Measurements from ENCODE around the gene MAST4. TPM values are rescaled to one million over a fixed set of nuclear protein-coding genes. Genes with fewer than 3 reads are reported as not detected.

MAST4 gene
- polyA plus RNA-seq, 2 donors = 18.3 to 22.2 TPM

DNA sequence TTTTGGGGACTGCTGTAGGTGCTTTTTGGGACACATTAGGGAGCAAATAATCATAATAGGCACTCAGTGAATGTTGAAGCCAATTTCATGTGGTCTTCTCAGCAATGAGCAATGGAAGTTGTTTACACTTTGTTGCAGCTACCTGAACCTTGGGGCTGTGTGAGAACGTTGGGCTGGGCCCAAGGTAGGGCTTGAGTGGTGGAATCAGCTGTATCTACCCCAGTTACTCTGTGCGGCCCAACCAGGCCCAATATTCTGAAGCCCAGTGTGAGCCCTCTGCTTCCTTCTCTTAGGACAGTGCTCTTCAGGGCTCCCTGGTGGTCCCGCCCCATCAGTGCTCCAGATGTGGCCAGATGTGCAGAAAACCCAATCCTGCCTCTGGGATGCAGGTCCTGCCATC, 38.4 kb downstream of the MAST4 start:
- 86 to 89% methylated on average over 3 of the region's 3 CpGs for WGBS, 2 donors
- Histone ChIP-seq H3K27me3 (ENCODE audit: control insufficient read depth in 1 of 2, insufficient read depth in 2 of 2, low read length in 2 of 2) (no peaks in the 10 kb centered on the region), H3K36me3 (ENCODE audit: control insufficient read depth in 2 of 2, insufficient read depth in 2 of 2, low read length in 1 of 2) (no peaks in the 10 kb centered on the region), H3K27ac (ENCODE audit: low read depth in 2 of 2, low read length in 1 of 2) (no peak overlapping the region), H3K4me3 (ENCODE audit: low read depth in 1 of 2, low read length in 2 of 2) (no peak overlapping the region), H3K4me1 (ENCODE audit: control insufficient read depth in 2 of 2, insufficient read depth in 2 of 2, low read length in 1 of 2) (no peaks in the 10 kb centered on the region), H3K9me3 (ENCODE audit: control insufficient read depth in 2 of 2, insufficient read depth in 1 of 2, low read depth in 1 of 2, low read length in 1 of 2) (no peaks in the 10 kb centered on the region)

DNA sequence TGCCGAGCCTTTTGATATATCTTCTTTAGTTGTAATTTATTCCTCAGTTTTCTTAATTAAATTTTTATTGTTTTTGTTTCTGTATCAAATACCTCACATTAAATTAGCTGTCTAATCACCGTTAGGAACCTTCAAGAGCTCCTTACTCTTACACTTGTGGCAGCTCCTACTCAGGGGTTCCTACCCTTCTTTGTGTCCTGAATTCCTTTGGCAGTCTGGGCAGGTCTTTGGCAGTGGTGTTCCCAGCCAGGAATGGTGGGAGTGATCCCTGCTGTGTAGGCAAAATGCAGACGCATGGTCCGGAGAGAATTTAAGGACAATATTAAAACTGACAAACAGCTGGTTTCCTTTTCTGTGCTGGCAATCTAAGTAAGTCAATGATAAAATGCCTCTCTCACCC, 41.8 kb downstream of the MAST4 start:
- no peaks in the 10 kb centered on the region for H3K36me3 ChIP-seq (ENCODE audit: control insufficient read depth in 2 of 2, insufficient read depth in 2 of 2, low read length in 1 of 2)
- H3K27me3 ChIP-seq (ENCODE audit: control insufficient read depth in 1 of 2, insufficient read depth in 2 of 2, low read length in 2 of 2) = no peaks in the 10 kb centered on the region
- H3K4me1 ChIP-seq (ENCODE audit: control insufficient read depth in 2 of 2, insufficient read depth in 2 of 2, low read length in 1 of 2) = no peaks in the 10 kb centered on the region
- 75 to 79% methylated on average over 4 of the region's 4 CpGs for WGBS, 2 donors
- no peak overlapping the region for H3K4me3 ChIP-seq (ENCODE audit: low read depth in 1 of 2, low read length in 2 of 2)
- H3K27ac ChIP-seq (ENCODE audit: low read depth in 2 of 2, low read length in 1 of 2) = no peak overlapping the region
- H3K9me3 ChIP-seq (ENCODE audit: control insufficient read depth in 2 of 2, insufficient read depth in 1 of 2, low read depth in 1 of 2, low read length in 1 of 2) = no peaks in the 10 kb centered on the region

- Histone ChIP-seq H3K27ac (ENCODE audit: low read depth in 2 of 2, low read length in 1 of 2) (no peak overlapping the region), H3K9me3 (ENCODE audit: control insufficient read depth in 2 of 2, insufficient read depth in 1 of 2, low read depth in 1 of 2, low read length in 1 of 2) (no peaks in the 10 kb centered on the region)
- WGBS, 2 donors = 88 to 90% methylated on average over 1 of the region's 1 CpG
These were observed 42.8 kb downstream of the MAST4 start for GRCh38 chr5:66639037-66639436.

DNA sequence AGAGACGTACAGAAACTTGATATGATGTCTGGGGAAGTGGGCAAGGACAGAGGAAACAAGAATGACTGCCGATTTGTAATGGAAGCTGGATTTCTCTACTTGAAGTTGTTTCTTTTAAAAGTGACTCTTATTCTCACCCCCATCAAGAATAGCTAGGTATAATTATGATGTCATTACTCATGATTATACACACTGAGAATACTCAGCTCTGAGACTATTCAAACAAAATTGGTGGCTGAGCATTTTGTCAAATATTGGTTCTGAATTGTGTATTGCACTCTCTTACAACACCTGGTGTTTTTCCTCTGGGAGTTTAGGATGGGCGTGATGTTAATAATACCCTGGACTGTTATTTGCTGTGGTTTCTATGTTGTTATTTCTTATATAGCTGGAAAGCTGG, 46.3 kb downstream of the MAST4 start:
- Histone ChIP-seq H3K27ac (ENCODE audit: low read depth in 2 of 2, low read length in 1 of 2) (no peak overlapping the region), H3K4me3 (ENCODE audit: low read depth in 1 of 2, low read length in 2 of 2) (no peak overlapping the region), H3K27me3 (ENCODE audit: control insufficient read depth in 1 of 2, insufficient read depth in 2 of 2, low read length in 2 of 2) (no peaks in the 10 kb centered on the region), H3K36me3 (ENCODE audit: control insufficient read depth in 2 of 2, insufficient read depth in 2 of 2, low read length in 1 of 2) (no peaks in the 10 kb centered on the region), H3K4me1 (ENCODE audit: control insufficient read depth in 2 of 2, insufficient read depth in 2 of 2, low read length in 1 of 2) (no peaks in the 10 kb centered on the region), H3K9me3 (ENCODE audit: control insufficient read depth in 2 of 2, insufficient read depth in 1 of 2, low read depth in 1 of 2, low read length in 1 of 2) (no peaks in the 10 kb centered on the region)
- WGBS, 2 donors = 84 to 86% methylated on average over 3 of the region's 3 CpGs

More at GRCh38 chr5:66639037-66639436, 42.8 kb downstream of the MAST4 start:
- H3K27me3 ChIP-seq (ENCODE audit: control insufficient read depth in 1 of 2, insufficient read depth in 2 of 2, low read length in 2 of 2) = no peaks in the 10 kb centered on the region
- no peaks in the 10 kb centered on the region for H3K36me3 ChIP-seq (ENCODE audit: control insufficient read depth in 2 of 2, insufficient read depth in 2 of 2, low read length in 1 of 2)
- no peaks in the 10 kb centered on the region for H3K4me1 ChIP-seq (ENCODE audit: control insufficient read depth in 2 of 2, insufficient read depth in 2 of 2, low read length in 1 of 2)
- no peak overlapping the region for H3K4me3 ChIP-seq (ENCODE audit: low read depth in 1 of 2, low read length in 2 of 2)

DNA sequence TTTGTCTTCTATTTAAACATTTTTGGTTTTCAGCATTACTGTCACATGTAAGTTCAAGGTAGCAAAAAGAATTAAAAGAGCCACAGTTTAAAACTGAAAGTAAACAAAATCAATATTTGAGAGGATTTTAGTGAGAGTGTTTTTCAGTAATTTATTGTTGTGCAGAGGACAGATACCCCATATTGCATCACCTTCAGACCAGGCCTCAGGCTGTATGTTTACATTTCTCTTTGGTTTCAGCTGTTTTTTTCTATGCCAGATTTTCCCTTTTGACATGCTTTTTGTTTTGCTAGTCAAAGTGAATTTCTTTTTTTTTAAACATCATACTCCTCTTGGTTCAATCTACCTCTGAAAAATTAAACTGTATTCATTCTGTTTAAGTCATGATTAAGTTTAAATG, 47.2 kb downstream of the MAST4 start:
- Histone ChIP-seq H3K4me1 (ENCODE audit: control insufficient read depth in 2 of 2, insufficient read depth in 2 of 2, low read length in 1 of 2) (no peaks in the 10 kb centered on the region), H3K9me3 (ENCODE audit: control insufficient read depth in 2 of 2, insufficient read depth in 1 of 2, low read depth in 1 of 2, low read length in 1 of 2) (no peaks in the 10 kb centered on the region), H3K27ac (ENCODE audit: low read depth in 2 of 2, low read length in 1 of 2) (no peak overlapping the region), H3K27me3 (ENCODE audit: control insufficient read depth in 1 of 2, insufficient read depth in 2 of 2, low read length in 2 of 2) (no peaks in the 10 kb centered on the region), H3K4me3 (ENCODE audit: low read depth in 1 of 2, low read length in 2 of 2) (no peak overlapping the region), H3K36me3 (ENCODE audit: control insufficient read depth in 2 of 2, insufficient read depth in 2 of 2, low read length in 1 of 2) (no peaks in the 10 kb centered on the region)

GRCh38 chr5:66644111-66644510, 47.9 kb downstream of the MAST4 start:
- Histone ChIP-seq H3K27ac (ENCODE audit: low read depth in 2 of 2, low read length in 1 of 2) (no peak overlapping the region), H3K4me3 (ENCODE audit: low read depth in 1 of 2, low read length in 2 of 2) (no peak overlapping the region), H3K27me3 (ENCODE audit: control insufficient read depth in 1 of 2, insufficient read depth in 2 of 2, low read length in 2 of 2) (no peaks in the 10 kb centered on the region), H3K36me3 (ENCODE audit: control insufficient read depth in 2 of 2, insufficient read depth in 2 of 2, low read length in 1 of 2) (no peaks in the 10 kb centered on the region), H3K4me1 (ENCODE audit: control insufficient read depth in 2 of 2, insufficient read depth in 2 of 2, low read length in 1 of 2) (no peaks in the 10 kb centered on the region), H3K9me3 (ENCODE audit: control insufficient read depth in 2 of 2, insufficient read depth in 1 of 2, low read depth in 1 of 2, low read length in 1 of 2) (no peaks in the 10 kb centered on the region)

DNA sequence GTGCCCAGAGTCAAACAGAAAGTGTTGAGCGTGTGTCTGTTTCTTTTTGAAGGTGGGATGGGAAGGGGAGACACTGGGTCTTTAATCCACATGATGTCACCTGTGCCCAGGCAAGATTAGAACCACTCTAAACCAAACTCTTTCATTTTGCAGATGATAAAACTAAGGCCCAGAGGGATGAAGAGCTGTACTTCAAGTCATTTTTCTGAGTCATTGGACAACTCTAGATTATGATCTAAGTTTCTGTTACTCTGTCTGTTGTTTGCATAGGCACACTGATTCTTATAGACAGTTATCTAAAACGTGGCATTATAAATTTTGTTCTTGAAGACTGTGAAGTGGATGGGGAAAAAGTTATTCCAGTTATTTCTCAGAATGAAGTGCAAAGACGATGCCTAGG, 48.8 kb downstream of the MAST4 start:
- Histone ChIP-seq H3K4me1 (ENCODE audit: control insufficient read depth in 2 of 2, insufficient read depth in 2 of 2, low read length in 1 of 2) (no peaks in the 10 kb centered on the region), H3K27ac (ENCODE audit: low read depth in 2 of 2, low read length in 1 of 2) (no peak overlapping the region), H3K4me3 (ENCODE audit: low read depth in 1 of 2, low read length in 2 of 2) (no peak overlapping the region), H3K36me3 (ENCODE audit: control insufficient read depth in 2 of 2, insufficient read depth in 2 of 2, low read length in 1 of 2) (no peaks in the 10 kb centered on the region), H3K9me3 (ENCODE audit: control insufficient read depth in 2 of 2, insufficient read depth in 1 of 2, low read depth in 1 of 2, low read length in 1 of 2) (no peaks in the 10 kb centered on the region), H3K27me3 (ENCODE audit: control insufficient read depth in 1 of 2, insufficient read depth in 2 of 2, low read length in 2 of 2) (no peaks in the 10 kb centered on the region)
- 80 to 81% methylated on average over 3 of the region's 3 CpGs for WGBS, 2 donors

- Histone ChIP-seq H3K9me3 (ENCODE audit: control insufficient read depth in 2 of 2, insufficient read depth in 1 of 2, low read depth in 1 of 2, low read length in 1 of 2) (peaks cover 0 to 2% of the 10 kb centered on the region in 2 donors), H3K4me1 (ENCODE audit: control insufficient read depth in 2 of 2, insufficient read depth in 2 of 2, low read length in 1 of 2) (no peaks in the 10 kb centered on the region), H3K27ac (ENCODE audit: low read depth in 2 of 2, low read length in 1 of 2) (no peak overlapping the region), H3K36me3 (ENCODE audit: control insufficient read depth in 2 of 2, insufficient read depth in 2 of 2, low read length in 1 of 2) (no peaks in the 10 kb centered on the region), H3K27me3 (ENCODE audit: control insufficient read depth in 1 of 2, insufficient read depth in 2 of 2, low read length in 2 of 2) (no peaks in the 10 kb centered on the region), H3K4me3 (ENCODE audit: low read depth in 1 of 2, low read length in 2 of 2) (no peak overlapping the region)
- WGBS, 2 donors = 86 to 88% methylated on average over 2 of the region's 2 CpGs
These were observed 50.4 kb downstream of the MAST4 start for GRCh38 chr5:66646570-66646969.

DNA sequence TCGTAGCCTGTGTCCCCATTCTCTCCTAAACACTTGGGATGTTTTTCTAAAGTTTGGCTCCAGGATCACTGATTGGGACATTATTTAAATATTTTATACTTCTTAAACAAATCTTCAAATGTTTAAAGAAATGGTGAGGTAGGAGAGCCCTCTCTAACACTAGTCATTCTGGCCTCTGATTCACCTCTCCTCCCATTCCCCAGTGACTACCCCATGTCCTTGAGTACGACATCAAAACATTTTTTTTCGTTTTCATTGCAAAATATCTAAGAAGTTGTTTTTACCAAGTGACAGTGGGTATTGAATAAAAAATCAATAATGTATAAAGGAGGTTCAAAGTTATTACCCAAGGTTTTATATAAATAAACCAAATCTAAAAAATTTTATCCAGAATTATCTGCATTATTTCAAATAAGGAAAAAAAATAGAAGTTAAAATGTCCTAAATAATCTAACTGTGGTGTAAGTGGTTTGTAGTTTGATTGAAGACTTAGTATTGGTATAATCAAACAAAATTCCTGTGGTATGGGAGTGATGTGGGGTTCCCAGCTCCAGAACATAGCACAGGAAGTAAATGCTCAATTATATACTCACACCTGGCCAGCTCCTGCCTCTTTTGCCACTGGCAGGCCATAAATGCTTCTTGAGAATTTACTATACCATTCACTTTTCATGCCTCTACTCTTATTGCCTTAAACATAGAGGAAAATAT, 51.1 kb downstream of the MAST4 start:
- Histone ChIP-seq H3K27me3 (ENCODE audit: control insufficient read depth in 1 of 2, insufficient read depth in 2 of 2, low read length in 2 of 2) (no peaks in the 10 kb centered on the region), H3K36me3 (ENCODE audit: control insufficient read depth in 2 of 2, insufficient read depth in 2 of 2, low read length in 1 of 2) (no peaks in the 10 kb centered on the region), H3K9me3 (ENCODE audit: control insufficient read depth in 2 of 2, insufficient read depth in 1 of 2, low read depth in 1 of 2, low read length in 1 of 2) (peaks cover 0 to 2% of the 10 kb centered on the region in 2 donors), H3K4me3 (ENCODE audit: low read depth in 1 of 2, low read length in 2 of 2) (no peak overlapping the region), H3K27ac (ENCODE audit: low read depth in 2 of 2, low read length in 1 of 2) (no peak overlapping the region), H3K4me1 (ENCODE audit: control insufficient read depth in 2 of 2, insufficient read depth in 2 of 2, low read length in 1 of 2) (no peaks in the 10 kb centered on the region)
- 68 to 83% methylated on average over 3 of the region's 3 CpGs for WGBS, 2 donors

DNA sequence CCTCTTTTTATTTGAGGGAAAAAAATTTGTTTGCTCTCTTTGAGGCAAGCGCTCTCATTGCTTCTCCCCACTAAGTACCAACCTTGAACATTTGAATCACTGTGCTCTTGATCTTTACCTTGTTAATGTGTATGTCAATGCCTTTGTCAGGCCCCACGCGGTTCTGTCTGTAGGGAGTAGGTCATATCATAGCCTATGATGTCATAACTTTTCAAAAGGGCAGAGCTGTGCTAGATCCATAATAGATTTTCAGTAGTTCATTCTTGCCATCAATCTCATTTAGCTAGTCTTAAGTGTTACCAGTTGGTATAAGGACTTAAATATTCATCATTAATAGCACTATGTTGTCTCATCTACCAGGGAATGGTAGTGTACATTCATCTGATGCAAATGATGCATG, 56.6 kb downstream of the MAST4 start:
- Histone ChIP-seq H3K4me1 (ENCODE audit: control insufficient read depth in 2 of 2, insufficient read depth in 2 of 2, low read length in 1 of 2) (no peaks in the 10 kb centered on the region), H3K4me3 (ENCODE audit: low read depth in 1 of 2, low read length in 2 of 2) (no peak overlapping the region), H3K9me3 (ENCODE audit: control insufficient read depth in 2 of 2, insufficient read depth in 1 of 2, low read depth in 1 of 2, low read length in 1 of 2) (peaks cover 0 to 2% of the 10 kb centered on the region in 2 donors), H3K27me3 (ENCODE audit: control insufficient read depth in 1 of 2, insufficient read depth in 2 of 2, low read length in 2 of 2) (no peaks in the 10 kb centered on the region), H3K36me3 (ENCODE audit: control insufficient read depth in 2 of 2, insufficient read depth in 2 of 2, low read length in 1 of 2) (no peaks in the 10 kb centered on the region), H3K27ac (ENCODE audit: low read depth in 2 of 2, low read length in 1 of 2) (no peak overlapping the region)
- 89 to 91% methylated on average over 3 of the region's 3 CpGs for WGBS, 2 donors

Measured in esophagus (tissue), 2 donors.